Spinal cord (tissue), 10 donors: Measurements from ENCODE around the gene ERBIN. TPM values are rescaled to one million over a fixed set of nuclear protein-coding genes. Genes with fewer than 3 reads are reported as not detected.
"Not testable (repeated sequence)": the region's sequence is repeated elsewhere in the genome, so short reads cannot be mapped to it uniquely, and the experiment has no call there.

Experiments used
- DNase-seq, 6 donors: peaks; one replicate each; pipeline versions ENCODE4 v3.0.0 to v3.0.0-alpha.2; 2013 to 2015; ENCODE audit warnings: low spot score in 6 of 6, low read depth in 4 of 6
- H3K27ac ChIP-seq: one replicate; pipeline ENCODE4 v1.5.1; 2013; ENCODE audit warnings: low read depth, low read length, control low read depth
- H3K27me3 ChIP-seq: one replicate; pipeline ENCODE4 v1.6.1; 2013; ENCODE audit warnings: low read length; ENCODE audit not compliant: control insufficient read depth, insufficient read depth
- H3K36me3 ChIP-seq: one replicate; pipeline ENCODE4 v1.6.1; 2013; ENCODE audit warnings: low read length; ENCODE audit not compliant: control insufficient read depth, insufficient read depth
- H3K4me1 ChIP-seq: one replicate; pipeline ENCODE4 v1.6.1; 2013; ENCODE audit warnings: low read length; ENCODE audit not compliant: control insufficient read depth, insufficient read depth
- H3K4me3 ChIP-seq: one replicate; pipeline ENCODE4 v1.5.1; 2013; ENCODE audit warnings: low read depth, low read length, control low read depth
- H3K9me3 ChIP-seq: one replicate; pipeline ENCODE4 v1.6.1; 2013; ENCODE audit warnings: low read length; ENCODE audit not compliant: control insufficient read depth, insufficient read depth
- WGBS: methylation state at CpG from one replicate; pipeline ENCODE4 v1.1.5; 2013; ENCODE audit warnings: missing lambda C conversion rate; ENCODE audit not compliant: insufficient coverage; 5-methylcytosine and 5-hydroxymethylcytosine counted together
- polyA plus RNA-seq, 2 donors: library from polyadenylated mRNA; unstranded; fragments of 120-200 nt; gene quantifications; one replicate each; pipeline ENCODE4 v1.2.1, GENCODE V29; 2013; ENCODE audit not compliant: insufficient read length in 2 of 2
- total RNA-seq, 2 donors: library from RNA; depleted of rRNA in 1 of 2; stranded (reverse); fragments of 120-200 nt in 1 of 2; fragments of >200 nt in 1 of 2; gene quantifications; one replicate each; pipeline versions ENCODE4 v1.2.3 to v1.2.4, GENCODE V29; 2013 to 2014
- donor health status: healthy.

The ERBIN gene
- total and polyA plus RNA-seq, 4 donors = 47.2 to 137 (median 66.0) TPM

- WGBS = no CpG with 5 or more reads among the region's 3 CpGs
- no peaks in the 10 kb centered on the region for H3K4me1 ChIP-seq
- peak in 2 of 6 donors; percentile 61 to 68 for DNase-seq
- no peaks in the 10 kb centered on the region for H3K27me3 ChIP-seq
- no peak overlapping the region for H3K4me3 ChIP-seq
- H3K36me3 ChIP-seq = no peaks in the 10 kb centered on the region
- peak overlapping the region; percentile 3 for H3K27ac ChIP-seq
- H3K9me3 ChIP-seq = no peaks in the 10 kb centered on the region
These were observed 12.9 kb upstream of the ERBIN start for GRCh38 chr5:65913519-65913918.

DNA sequence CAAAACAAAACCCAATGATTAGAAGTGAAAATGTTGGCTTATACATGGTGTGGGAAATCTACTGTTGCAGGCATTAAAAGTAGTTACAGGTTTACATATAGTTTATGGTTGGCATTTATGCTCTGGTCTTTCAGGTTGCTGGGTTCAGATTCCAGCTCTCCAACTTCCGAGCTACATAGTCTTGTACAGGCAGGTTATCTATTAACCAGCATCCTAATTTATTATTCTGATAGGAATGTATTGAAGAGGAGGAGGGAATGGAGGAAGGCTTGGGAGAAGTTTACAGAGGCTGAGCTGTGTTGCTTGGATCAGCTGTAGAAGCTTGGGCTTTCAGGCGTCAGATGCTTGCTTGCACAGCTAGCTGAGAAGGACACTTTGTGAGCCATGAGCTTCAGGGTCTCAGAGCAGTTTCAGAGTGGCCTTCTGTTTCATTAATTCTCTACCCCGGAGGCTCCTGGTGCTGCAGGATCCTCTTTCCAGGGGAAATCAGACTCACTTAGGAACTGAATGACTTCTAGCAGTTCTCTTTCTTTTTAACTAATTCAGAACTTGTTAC lies 11.7 kb upstream of the ERBIN start:
- no peak for DNase-seq
- Histone ChIP-seq H3K27me3 (no peaks in the 10 kb centered on the region), H3K27ac (no peak overlapping the region), H3K36me3 (no peaks in the 10 kb centered on the region), H3K4me3 (no peak overlapping the region), H3K9me3 (no peaks in the 10 kb centered on the region), H3K4me1 (no peaks in the 10 kb centered on the region)
- 58% methylated on average over 2 of the region's 3 CpGs for WGBS

GRCh38 chr5:65915661-65916060 lies 10.7 kb upstream of the ERBIN start:
- no CpG with 5 or more reads among the region's 6 CpGs for WGBS
- H3K9me3 ChIP-seq, DNase-seq, H3K36me3 ChIP-seq, H3K4me3 ChIP-seq, H3K27ac ChIP-seq, H3K4me1 ChIP-seq, H3K27me3 ChIP-seq: not testable (repeated sequence)

GRCh38 chr5:65916066-65916465 lies 10.3 kb upstream of the ERBIN start:
- no peak overlapping the region for H3K4me3 ChIP-seq
- no peak for DNase-seq
- no peaks in the 10 kb centered on the region for H3K4me1 ChIP-seq
- H3K27me3 ChIP-seq = no peaks in the 10 kb centered on the region
- WGBS = no CpG with 5 or more reads among the region's 3 CpGs
- no peaks in the 10 kb centered on the region for H3K36me3 ChIP-seq
- no peaks in the 10 kb centered on the region for H3K9me3 ChIP-seq
- no peak overlapping the region for H3K27ac ChIP-seq

- Histone ChIP-seq H3K4me3 (no peak overlapping the region), H3K9me3 (no peaks in the 10 kb centered on the region), H3K36me3 (no peaks in the 10 kb centered on the region), H3K4me1 (no peaks in the 10 kb centered on the region), H3K27me3 (no peaks in the 10 kb centered on the region), H3K27ac (no peak overlapping the region)
- no peak for DNase-seq
- no CpG with 5 or more reads among the region's 1 CpG for WGBS
These were observed 9.7 kb upstream of the ERBIN start for GRCh38 chr5:65916636-65917035.

DNA sequence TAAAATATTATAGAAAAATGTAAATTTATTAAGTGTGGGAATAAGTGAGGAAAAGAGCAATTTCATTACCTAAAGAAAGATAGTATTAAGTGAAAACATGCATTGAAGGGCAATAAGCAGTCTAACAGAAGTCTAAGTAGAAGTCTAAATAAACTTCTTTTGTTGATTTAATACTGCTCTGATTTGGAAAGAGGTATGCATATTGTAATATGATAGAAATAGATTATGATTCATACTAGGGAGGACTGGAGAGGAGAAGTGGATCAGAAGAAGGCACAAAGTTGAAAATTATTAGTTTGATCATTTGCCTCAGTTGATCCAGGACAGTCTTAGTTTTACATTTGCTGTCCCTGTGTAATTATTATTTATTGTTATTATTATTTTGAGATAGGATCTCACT lies 6.6 kb upstream of the ERBIN start:
- H3K36me3 ChIP-seq = no peaks in the 10 kb centered on the region
- no peak for DNase-seq
- no peak overlapping the region for H3K4me3 ChIP-seq
- H3K27ac ChIP-seq = no peak overlapping the region
- no peaks in the 10 kb centered on the region for H3K27me3 ChIP-seq
- no peaks in the 10 kb centered on the region for H3K9me3 ChIP-seq
- peaks cover under 1% of the 10 kb centered on the region for H3K4me1 ChIP-seq

GRCh38 chr5:65923339-65923738 lies 3.0 kb upstream of the ERBIN start:
- no CpG with 5 or more reads among the region's 5 CpGs for WGBS
- no peak overlapping the region for H3K27ac ChIP-seq

GRCh38 chr5:65924366-65925043 lies 1.9 kb upstream of the ERBIN start:
- Histone ChIP-seq H3K4me1 (peaks cover 3% of the 10 kb centered on the region), H3K4me3 (peak overlapping the region; percentile 61), H3K36me3 (no peaks in the 10 kb centered on the region), H3K9me3 (no peaks in the 10 kb centered on the region), H3K27me3 (no peaks in the 10 kb centered on the region), H3K27ac (peak overlapping the region; percentile 97)
- WGBS = 0% methylated on average over 12 of the region's 19 CpGs
- DNase-seq = no peak

More at GRCh38 chr5:65923339-65923738, 3.0 kb upstream of the ERBIN start:
- Histone ChIP-seq H3K4me3 (no peak overlapping the region), H3K4me1 (peaks cover 3% of the 10 kb centered on the region), H3K9me3 (no peaks in the 10 kb centered on the region), H3K36me3 (no peaks in the 10 kb centered on the region), H3K27me3 (no peaks in the 10 kb centered on the region)
- DNase-seq = no peak

GRCh38 chr5:65925044-65925600 lies 1.3 kb upstream of the ERBIN start:
- H3K4me3 ChIP-seq = peak overlapping the region; percentile 61
- H3K27me3 ChIP-seq = no peaks in the 10 kb centered on the region
- under 1% methylated on average over 46 of the region's 46 CpGs for WGBS
- no peaks in the 10 kb centered on the region for H3K9me3 ChIP-seq
- peaks cover 3% of the 10 kb centered on the region for H3K4me1 ChIP-seq
- H3K27ac ChIP-seq = peak overlapping the region; percentile 97
- DNase-seq = peak; percentile 53 to 90 (median 72)
- no peaks in the 10 kb centered on the region for H3K36me3 ChIP-seq
